GM18867 (cell line): Measurements from ENCODE around the gene KL.

Source experiments
- ATAC-seq: cut with Tn5 transposase; IDR thresholded peaks from one replicate; pipeline ENCODE4 v1.9.1; 2021; ENCODE audit warnings: mild to moderate bottlenecking, moderate library complexity; ENCODE audit not compliant: unreplicated experiment

Gene KL

DNA sequence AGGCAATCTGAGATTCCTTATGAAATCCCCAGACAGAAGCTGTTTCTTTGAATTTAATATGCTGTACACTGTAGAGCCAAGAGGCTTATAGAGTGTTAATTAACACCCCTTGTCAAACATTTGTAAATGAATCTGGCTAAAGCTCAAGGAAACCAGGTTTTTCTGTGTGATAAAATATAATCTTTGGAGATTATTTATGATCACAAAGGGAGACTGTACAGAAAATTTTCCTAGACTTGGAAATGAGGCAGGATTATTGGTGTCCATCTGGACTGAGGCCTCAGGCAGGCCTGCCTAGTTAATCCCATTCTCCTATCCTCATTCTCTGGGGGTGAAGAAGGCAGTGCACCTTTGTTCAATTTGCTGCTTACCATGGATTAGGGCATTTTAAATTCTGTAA, 17.8 kb downstream of the KL start:
- ATAC-seq = no peak

DNA sequence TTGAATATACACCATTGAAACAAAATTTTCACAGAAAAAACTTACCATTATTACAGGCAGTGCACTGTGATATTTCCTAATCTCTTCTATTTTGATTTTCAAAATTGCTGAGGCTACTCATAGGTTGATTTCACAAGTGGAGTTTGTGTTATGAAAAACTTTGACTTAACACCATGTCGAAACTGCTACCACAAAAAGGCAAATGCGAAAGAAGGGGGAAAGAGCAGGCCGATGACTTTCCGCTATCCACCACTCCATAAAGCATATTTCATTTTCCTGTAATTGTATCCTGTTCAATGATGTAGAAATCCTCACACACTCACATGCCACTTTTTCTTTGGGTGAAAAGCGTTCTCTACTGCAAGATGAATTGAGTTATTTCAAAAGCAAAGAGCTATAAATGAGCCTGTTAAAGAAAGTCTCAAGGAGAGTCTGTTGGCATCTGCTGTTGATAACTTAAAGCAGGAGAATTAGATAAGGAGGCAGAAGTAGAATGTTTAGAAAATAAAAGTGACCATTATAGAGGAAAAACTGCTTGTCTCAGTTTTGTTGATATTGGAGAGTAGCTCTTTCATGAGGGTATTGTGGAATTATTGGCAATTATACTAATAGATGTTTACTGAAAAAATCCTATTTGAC, 18.8 kb downstream of the KL start:
- no peak for ATAC-seq

DNA sequence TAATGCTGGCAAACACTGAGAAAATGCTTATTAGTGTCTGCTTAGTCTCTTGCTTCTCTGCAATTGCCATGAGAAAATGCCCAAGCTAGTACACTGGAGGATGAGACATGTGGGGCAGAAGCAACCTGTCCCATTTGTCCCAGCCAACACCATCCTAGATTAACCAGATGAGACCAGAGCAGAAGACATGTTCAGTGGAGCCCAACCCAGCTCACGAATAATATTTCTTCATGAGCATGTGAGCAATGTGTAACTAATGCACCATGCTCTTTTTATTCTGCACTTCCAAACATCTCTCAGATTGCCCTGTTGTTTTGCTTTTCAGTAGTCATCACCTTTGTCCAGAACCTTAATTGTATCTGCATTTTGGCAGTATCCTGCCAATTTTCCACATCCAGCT, 21.4 kb downstream of the KL start:
- ATAC-seq = no peak

DNA sequence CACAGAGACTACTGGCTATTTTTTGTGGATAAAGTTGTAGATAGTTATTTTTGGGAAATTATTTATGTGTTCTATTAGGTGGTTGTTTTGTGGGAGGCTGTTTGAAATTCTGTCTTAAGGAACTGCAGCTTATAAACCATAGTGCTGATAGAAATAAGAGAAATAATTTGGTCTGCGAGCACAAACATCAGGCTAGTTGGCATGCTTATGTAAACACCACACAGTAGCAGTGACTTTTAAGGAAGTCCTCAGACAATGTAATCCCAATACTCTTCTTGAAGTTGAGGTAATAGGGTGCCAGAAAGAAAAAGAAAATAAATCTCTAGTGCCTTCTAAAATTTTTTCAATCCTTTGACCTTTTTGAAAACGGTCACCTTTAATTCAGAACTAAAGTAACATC, 23.9 kb downstream of the KL start:
- ATAC-seq = no peak

DNA sequence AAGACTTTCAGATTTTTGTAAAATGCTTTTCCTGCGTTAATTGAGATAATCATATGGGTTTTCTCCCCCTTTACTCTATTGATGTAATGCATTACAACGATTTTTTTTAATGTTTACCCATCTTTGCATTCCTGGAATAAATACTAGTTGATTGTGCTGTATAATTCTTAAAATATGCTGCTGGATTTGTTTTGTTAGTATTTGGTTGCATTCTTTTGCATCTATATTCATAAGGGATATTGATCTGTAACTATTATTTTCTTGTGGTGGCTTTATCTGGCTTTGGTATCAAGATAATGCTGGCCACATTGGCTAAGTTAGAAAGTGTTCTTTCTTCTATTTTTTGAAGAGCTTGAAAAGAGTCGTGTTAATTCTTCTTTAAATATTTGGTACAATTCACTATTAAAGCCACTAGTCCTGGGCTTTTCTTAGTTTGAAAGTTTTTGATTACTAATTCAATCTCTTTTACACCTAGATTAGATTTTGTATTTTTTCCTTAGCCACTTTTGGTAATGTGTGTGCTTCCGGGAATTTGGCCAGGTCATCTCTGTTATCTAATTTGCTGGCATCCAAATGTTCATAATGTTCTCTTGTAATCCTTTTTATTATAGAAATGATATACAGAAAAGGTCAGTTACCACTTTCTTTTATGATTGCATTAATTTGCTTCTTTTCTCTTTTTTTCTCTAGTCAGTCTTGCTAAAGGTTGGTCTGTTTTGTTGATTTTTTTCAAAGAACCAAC, 29.8 kb downstream of the KL start:
- ATAC-seq = no peak

DNA sequence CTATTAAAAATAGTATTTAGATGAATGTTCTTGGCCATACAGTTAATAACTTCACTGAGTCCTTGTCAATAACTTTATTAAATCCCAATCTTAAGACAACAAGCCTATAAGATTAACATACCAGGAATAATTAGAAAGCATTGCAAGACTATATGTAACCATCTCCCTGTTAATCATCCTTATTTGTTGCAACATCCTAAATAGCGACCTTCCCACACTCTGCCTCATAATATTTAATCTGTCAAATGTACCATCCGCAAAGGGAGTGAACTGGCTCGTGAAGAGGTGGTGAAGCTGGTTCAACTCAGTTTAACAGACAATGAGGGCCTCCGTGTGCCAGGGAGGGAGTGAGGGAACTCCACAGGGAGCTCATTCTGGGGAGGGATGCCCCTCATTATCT, 33.9 kb downstream of the KL start:
- ATAC-seq = no peak

DNA sequence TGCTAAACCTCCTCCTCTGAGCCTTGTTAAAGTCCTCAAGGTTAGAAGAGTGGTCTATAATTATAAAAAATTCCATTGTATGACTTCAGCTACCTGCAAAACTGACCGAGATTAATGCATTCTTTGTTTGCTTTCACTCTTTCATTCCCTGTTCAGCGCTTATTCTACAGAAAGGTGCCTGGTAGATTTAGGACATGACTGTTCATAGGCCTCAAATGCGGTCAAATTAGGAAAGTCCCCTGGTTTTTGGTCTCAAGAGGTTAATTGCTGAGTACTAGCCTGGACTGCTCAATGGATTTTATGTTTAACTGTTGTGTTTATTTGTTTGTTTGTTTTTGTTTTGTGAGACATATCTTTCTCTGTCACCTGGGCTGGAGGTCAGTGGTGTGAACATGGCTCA, 35.4 kb downstream of the KL start:
- no peak for ATAC-seq

DNA sequence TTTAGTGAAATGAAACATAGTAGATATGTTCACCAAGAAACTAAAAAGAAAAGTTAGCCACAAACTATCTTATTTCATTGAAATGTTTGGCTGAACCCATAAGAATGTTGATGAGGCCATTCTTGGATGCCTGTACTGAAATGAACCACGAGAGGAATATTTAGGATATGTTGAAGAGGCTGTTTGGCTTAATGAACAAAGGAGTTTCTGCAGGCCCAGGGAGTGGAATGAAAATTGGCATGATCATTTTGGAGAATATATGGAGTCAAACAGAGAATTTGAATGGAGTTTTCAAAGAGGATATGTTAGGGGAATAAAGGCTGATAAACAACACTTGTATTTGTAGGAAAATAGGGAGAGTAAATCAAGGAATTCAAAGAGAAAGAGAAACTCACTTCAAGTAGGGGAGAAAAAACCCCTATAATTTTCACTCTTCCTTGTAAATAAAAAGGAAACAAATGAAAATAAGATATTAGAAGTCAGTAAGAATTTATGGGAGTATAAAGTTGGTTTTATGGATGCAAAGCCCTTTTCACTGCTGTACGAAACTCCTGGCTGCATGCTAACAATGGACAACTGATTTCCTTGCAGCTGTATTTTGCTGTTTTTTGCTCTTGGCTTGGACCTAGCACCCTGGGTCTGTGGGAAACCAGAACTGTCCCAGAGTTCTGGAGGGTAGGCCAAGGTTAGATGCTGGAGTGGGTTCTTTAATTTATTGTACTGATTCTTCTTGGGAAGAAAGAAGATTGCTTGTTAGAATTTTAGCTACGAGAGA, 36.5 kb downstream of the KL start:
- ATAC-seq = no peak

DNA sequence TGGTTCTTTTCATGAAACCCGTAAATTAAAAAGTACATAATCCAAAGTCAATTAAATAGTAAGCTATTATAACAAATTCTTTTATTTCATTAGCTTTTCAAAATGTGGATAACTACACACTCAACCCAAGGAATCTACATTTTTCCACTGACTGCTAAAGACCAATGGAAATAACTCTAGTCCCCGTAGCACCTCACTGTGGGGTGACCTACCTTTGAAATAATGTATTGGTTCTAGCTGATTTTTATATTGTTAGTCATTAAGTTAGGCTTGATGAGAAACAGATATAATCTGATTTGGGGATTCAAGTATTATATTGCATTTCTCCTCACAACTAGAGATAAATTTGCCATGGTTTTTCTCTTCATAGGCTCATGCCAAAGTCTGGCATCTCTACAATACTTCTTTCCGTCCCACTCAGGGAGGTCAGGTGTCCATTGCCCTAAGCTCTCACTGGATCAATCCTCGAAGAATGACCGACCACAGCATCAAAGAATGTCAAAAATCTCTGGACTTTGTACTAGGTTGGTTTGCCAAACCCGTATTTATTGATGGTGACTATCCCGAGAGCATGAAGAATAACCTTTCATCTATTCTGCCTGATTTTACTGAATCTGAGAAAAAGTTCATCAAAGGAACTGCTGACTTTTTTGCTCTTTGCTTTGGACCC, 37.3 kb downstream of the KL start:
- no peak for ATAC-seq

DNA sequence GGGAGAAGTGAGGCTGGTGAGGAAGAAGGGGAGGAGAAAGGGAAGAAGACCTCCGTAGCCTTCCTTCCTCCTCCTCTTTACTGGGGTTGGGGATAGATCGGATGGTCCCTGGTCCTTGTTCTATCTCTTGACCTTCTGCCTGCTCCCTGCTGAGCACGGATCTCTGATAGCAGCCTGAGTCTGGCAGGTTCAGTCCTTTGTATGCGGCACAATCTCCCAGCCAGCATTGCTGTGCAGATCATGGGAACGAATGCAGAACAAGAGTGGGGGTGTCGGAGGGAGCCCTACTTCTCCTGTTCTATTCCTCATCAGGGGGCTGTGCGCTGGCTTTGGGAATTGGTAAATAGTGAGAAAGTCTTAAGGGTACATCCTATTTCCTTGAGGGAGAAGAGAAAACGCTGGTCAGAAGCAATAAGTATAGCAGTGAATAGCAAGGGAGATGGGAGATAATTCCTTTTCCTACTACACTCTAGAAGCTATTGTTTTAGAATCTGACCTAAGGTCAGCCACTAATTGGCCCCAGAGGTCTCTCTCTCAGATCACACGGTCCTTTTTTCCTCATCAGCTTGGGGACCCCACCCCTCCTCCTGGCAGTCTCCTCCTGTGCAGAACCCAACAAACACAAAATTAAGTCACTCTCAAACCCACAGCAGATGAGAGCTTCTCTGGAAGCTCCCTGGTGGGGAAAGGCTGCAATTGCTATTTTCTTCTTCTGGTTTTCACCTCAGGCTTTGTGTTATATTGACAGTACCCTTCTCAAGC, 41.0 kb downstream of the KL start:
- peak; percentile 61 for ATAC-seq

DNA sequence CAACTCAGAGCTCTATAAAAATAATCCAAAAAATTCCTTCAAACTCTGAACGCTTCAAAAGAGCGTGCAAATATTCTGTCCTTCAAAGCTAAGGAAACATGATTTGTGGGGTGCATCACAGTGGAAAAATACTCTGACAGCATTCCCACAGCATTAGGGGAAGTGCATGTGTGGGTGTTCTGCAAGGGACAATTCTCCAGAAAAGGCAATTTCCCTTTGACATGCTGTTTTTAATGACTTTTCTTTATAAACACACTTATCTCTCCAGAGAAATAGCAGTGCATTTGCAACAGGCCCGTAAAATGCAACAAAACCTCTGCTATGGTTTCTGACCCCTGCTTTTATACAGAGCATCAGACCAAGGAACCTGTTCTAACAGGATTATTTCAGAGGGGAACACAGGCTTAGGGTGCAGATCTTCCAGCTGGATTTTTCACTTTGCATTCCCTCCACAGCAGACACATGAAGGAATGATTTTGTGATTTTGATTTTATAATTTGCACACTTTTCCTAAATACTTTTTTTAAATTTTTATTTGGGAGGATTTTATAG, 42.6 kb downstream of the KL start:
- ATAC-seq = no peak

DNA sequence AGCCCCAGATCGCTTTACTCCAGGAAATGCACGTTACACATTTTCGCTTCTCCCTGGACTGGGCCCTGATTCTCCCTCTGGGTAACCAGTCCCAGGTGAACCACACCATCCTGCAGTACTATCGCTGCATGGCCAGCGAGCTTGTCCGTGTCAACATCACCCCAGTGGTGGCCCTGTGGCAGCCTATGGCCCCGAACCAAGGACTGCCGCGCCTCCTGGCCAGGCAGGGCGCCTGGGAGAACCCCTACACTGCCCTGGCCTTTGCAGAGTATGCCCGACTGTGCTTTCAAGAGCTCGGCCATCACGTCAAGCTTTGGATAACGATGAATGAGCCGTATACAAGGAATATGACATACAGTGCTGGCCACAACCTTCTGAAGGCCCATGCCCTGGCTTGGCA, 44.6 kb downstream of the KL start:
- ATAC-seq = no peak

DNA sequence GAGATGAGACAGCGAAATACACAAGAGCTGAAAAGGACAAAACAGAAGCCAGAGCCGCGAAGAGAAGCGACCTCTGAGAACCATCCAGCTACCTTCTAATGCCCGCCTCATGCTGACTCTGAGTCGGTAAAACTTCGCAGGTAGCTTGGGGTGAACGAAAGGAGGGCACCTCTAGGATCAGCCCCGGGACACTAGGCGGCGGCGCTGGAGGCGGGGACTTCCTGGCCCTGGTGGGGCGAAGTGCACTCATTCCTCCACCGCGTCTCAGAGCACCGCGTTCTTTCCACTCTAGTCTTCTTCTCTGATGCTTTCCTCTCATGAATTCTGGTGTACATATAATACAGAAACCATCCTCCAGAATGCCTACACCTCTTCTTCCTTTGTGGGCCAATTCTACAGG, 50.1 kb downstream of the KL start:
- no peak for ATAC-seq

DNA sequence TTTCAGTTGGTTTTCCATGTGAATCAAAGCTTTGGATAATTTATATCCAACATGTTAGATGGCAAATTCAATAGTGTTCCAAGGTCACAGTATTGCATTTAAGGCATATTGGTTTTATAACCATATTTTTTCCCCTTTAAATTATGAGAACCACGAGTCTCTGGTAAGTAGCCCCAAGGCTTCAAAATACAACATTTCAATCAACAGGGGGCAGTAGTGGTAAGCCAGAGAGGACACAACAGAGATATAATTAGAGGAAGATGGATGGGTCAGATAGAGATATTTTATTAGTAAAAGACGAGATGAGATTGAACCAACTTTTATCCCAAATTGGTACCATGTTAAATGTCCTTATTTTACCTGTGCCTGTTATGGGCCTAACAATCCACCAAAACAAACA, 53.1 kb downstream of the KL start:
- no peak for ATAC-seq

DNA sequence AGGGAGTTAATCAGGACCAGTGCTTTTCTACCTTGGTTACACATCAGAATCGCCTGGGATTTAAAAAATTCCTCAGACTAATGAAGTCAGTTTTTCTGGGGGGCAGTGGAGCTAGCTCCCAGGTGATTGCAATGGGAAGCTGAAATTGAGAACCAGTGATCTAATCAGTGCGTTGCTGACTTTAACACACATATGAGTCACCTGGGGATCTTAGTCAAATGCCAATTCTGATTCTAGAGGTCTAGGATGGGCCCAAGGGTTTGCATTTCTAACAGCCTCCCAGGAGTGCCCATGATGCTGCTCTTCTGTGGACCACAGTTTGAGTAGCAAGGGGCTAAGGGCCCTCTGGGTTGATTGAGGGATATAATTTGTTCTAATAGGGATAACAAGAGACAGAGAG, 54.5 kb downstream of the KL start:
- ATAC-seq = no peak

DNA sequence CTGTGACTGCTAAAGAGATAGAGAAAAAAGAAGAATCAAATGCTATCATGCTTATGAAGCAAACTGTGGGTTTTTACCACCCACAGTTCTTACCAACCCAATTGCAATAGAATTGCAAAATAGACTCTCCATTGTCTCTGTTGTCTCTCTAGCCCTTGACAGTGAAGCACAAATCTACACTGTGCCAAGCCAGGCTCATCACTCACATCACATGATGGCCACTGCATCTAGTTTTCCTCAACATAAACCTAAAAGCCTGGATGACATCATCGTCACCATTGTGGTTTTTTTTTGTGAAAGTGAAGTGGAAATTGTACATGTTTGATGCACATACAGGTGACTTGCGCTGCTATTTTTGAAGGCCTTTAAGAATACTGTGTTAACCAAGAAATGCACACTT, 56.1 kb downstream of the KL start:
- ATAC-seq = no peak

DNA sequence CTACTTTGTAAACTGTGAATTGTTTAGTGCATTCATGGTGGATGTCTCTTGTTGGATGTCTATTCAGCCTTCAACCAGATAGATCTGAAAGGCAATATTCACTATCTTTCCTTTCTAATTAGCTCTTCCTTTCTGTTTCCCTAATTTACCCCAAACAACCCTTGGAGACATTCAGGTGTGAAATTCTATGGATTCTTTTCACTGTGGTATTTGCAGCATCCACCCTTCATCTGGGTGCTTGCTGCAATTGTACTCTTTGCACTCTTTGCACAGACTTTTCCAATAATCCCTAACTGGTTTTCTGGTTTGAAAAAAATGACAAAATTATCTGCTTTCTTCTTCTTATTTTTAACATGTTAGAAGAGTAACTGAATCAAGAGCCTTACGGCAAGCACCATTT, 56.5 kb downstream of the KL start:
- no peak for ATAC-seq

DNA sequence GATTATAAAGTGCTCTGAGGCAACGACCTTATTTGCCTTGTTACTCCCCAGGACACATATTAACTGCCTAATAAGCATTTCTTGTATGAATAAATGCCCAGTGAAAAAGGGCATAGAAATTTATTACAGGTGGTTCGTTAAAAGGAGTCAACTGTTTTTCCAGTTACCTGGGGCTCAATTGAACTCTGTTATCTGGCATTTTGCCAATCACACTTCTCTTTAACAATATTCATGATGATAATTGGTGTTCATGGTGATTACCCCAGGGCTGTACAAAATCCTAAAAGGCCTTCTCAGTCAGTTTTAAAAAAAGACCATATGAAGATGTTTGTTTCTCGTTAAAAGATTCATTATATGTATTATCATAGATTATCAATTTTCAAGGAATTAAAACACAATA, 57.1 kb downstream of the KL start:
- ATAC-seq = no peak

DNA sequence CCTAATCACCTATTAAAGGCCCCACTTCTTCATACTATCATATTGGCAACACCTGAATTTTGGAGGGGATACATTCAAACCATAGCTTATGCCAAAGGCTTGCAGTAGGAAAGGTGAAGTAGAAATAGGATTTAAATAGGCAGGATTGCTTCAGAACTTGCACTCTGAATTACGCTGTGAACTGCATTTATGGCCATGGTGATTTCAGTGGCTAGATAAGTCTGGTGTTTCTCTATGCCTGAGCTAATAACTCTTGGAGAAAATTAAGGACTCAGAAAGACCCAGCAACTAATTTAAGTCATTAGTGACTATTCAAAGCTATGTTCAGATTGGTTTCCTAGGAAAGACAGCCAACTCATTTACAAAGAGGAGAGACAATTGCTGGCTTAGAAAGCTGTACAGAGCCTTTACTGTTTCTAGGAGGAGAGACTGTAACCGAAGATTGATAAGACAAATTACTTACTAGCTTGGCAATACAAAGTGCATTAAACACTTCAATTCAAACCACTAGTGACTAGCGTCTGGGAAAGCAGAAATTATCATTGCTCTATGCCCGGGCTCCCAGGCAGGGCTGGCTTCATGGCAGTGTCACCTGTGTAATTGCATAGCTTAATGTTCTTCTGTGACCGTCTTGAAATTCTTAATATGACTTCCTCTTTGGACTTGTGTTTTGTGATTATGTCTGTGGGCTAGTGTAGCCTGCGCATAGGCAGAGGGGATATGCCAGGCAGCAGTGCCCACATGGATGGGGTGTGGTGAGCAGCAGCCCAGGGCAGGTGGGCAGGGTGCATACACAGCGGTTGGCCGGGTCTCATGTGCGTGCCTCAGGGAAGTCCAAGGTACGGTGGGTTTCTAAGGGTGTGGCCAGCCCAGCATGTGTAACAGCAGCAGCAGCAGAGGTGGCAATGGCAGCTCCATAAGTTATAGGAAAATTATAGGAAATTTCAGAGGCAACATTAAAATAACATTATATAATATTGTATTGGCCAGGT, 60.1 kb downstream of the KL start:
- ATAC-seq = no peak
